Ascending aorta (tissue), 2 donors: ENCODE results near the gene GPC4. TPM values are rescaled to one million over a fixed set of nuclear protein-coding genes. Genes with fewer than 3 reads are reported as not detected.

Experiments used
- DNase-seq, 2 donors: peaks; one replicate each; pipeline ENCODE4 v3.0.0-alpha.2; 2019; ENCODE audit warnings: low spot score in 2 of 2
- H3K27ac ChIP-seq, 2 donors: fragments of 200-600 bp; sonication (generic); one replicate each; pipeline ENCODE4 v1.5.1; 2016 to 2017; ENCODE audit warnings: mild to moderate bottlenecking in 1 of 2
- H3K27me3 ChIP-seq: fragments of 200-600 bp; sonication (generic); one replicate; pipeline ENCODE4 v1.5.1; 2017
- H3K36me3 ChIP-seq, 2 donors: fragments of 200-600 bp; sonication (generic); one replicate each; pipeline ENCODE4 v1.5.1; 2016
- H3K4me1 ChIP-seq, 2 donors: fragments of 200-600 bp; sonication (generic); one replicate each; pipeline ENCODE4 v1.5.1; 2016 to 2017; ENCODE audit warnings: mild to moderate bottlenecking in 1 of 2
- H3K4me3 ChIP-seq, 2 donors: fragments of 200-600 bp; sonication (generic); one replicate each; pipeline ENCODE4 v1.5.1; 2016 to 2017; ENCODE audit warnings: mild to moderate bottlenecking in 1 of 2
- H3K9me3 ChIP-seq, 2 donors: fragments of 200-600 bp; sonication (generic); one replicate each; pipeline ENCODE4 v1.5.1; 2016
- CTCF ChIP-seq, 3 experiments: fragments of 200-600 bp in 2 of 3; fragments of 450-650 bp in 1 of 3; sonication (generic) in 2 of 3; IDR thresholded peaks; one replicate each; pipeline ENCODE4 v1.5.1; 2016 to 2019; ENCODE audit warnings: antibody characterized with exemption in 3 of 3, mild to moderate bottlenecking in 1 of 3, moderate library complexity in 1 of 3
- intact Hi-C: fragments of 100-400 bp; cut with DNase I; formaldehyde crosslinking; loops from one replicate; pipeline ENCODE4 v1.15.1; 2023
- total RNA-seq: library from RNA; depleted of rRNA; stranded (reverse); fragments of >200 nt; gene quantifications from one replicate; pipeline ENCODE4 v1.1.0, GENCODE V29; 2016

GPC4 gene
- total RNA-seq, result 12.0 TPM

- H3K27me3 ChIP-seq, result no peaks in the 10 kb centered on the region
- no peaks in the 10 kb centered on the region for H3K4me1 ChIP-seq
- DNase-seq, result peak in 1 of 2 donors; percentile 82
- no peaks in the 10 kb centered on the region for H3K36me3 ChIP-seq
- intact Hi-C loops, result loop anchor here (5.0 to 10.0 kb wide), 3 partner anchors 78 to 249 kb away; no protein-coding TSS in a partner anchor
- TF ChIP-seq CTCF (IDR thresholded peaks at IDR 0.05), result peak in 1 of 3 experiments; percentile 19
- peak within 1 kb of the TSS; percentile 69 to 77 for H3K27ac ChIP-seq
- no peaks in the 10 kb centered on the region for H3K9me3 ChIP-seq
- H3K4me3 ChIP-seq, result peak within 1 kb of the TSS; percentile 77 to 79
Measured at GRCh38 chrX:133415276-133416105, at the start of gene GPC4. Gene GPC4, minus strand, starts transcription at chrX:133415489. Its CDS starts 524 bp downstream, at chrX:133414965.

- intact Hi-C loops, result no loop called here
- Histone ChIP-seq H3K9me3 (no peaks in the 10 kb centered on the region), H3K4me1 (no peaks in the 10 kb centered on the region), H3K36me3 (no peaks in the 10 kb centered on the region), H3K27ac (no peak overlapping the region), H3K4me3 (no peak overlapping the region), H3K27me3 (no peaks in the 10 kb centered on the region)
- TF ChIP-seq CTCF (IDR thresholded peaks at IDR 0.05), result no peak
- no peak for DNase-seq
Measured at GRCh38 chrX:133461231-133461630, 45.9 kb upstream of the GPC4 start.

DNA sequence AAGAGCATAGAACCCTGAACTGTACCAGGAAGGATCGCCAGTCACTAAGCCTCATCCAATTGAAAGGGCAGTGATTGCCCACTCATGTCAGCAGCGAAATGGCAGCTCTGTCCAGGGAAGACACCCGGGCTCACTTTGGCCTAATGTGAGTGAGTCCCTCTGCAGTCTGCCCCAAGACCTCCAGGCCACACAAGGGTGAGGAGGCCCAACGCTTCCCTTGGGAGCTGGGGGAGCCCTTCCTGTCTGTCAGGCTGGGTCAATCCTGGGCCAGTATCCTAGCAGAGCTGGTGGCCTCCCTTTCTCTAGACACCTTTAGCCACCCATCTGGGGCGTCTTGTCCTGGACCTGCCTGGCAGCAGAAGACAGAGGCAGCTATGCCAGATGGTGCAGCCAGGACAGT lies 39.6 kb upstream of the GPC4 start:
- no peak for DNase-seq
- Histone ChIP-seq H3K9me3 (no peaks in the 10 kb centered on the region), H3K4me3 (no peak overlapping the region), H3K4me1 (no peaks in the 10 kb centered on the region), H3K27me3 (no peaks in the 10 kb centered on the region), H3K27ac (no peak overlapping the region), H3K36me3 (no peaks in the 10 kb centered on the region)
- intact Hi-C loops, result no loop called here
- TF ChIP-seq CTCF (IDR thresholded peaks at IDR 0.05), result no peak

DNA sequence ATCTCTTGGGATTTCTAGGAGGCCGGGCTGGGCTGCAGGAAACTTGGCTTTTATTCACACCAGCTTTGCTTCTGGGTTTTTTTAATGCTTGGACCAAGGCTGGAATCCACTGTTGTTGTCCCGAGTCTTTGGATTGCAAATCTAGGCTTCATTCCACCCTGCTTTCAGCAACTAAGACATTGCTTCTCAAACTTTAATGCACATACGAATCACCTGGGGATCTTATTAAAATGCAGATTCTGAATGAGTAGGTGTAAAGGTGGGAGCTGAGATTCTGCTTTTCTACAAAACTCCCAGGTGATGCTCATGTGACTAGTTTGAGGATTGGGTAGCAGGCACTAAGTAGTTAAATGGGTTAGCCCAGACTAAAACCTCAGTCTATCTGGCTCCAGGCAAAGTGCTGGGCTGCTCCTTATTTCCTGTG lies 39.2 kb upstream of the GPC4 start:
- H3K4me1 ChIP-seq, result no peaks in the 10 kb centered on the region
- no peaks in the 10 kb centered on the region for H3K27me3 ChIP-seq
- no peaks in the 10 kb centered on the region for H3K9me3 ChIP-seq
- no peak overlapping the region for H3K4me3 ChIP-seq
- intact Hi-C loops, result no loop called here
- DNase-seq, result no peak
- TF ChIP-seq CTCF (IDR thresholded peaks at IDR 0.05), result no peak
- H3K36me3 ChIP-seq, result no peaks in the 10 kb centered on the region
- H3K27ac ChIP-seq, result no peak overlapping the region

- Histone ChIP-seq H3K36me3 (no peaks in the 10 kb centered on the region), H3K9me3 (no peaks in the 10 kb centered on the region), H3K4me1 (no peaks in the 10 kb centered on the region), H3K27ac (no peak overlapping the region), H3K4me3 (no peak overlapping the region), H3K27me3 (no peaks in the 10 kb centered on the region)
- DNase-seq, result no peak
- TF ChIP-seq CTCF (IDR thresholded peaks at IDR 0.05), result no peak
- intact Hi-C loops, result no loop called here
Measured at GRCh38 chrX:133448512-133449076, 33.3 kb upstream of the GPC4 start.
